Cerebellar nuclear complex (tissue), 1 donor: Measurements from ENCODE around the gene MARK2.

Source experiments
- DNase-seq, 2 experiments: peaks; one replicate each; lab custom pipeline; 2025; lab: John Stamatoyannopoulos, UW

MARK2 gene

DNA sequence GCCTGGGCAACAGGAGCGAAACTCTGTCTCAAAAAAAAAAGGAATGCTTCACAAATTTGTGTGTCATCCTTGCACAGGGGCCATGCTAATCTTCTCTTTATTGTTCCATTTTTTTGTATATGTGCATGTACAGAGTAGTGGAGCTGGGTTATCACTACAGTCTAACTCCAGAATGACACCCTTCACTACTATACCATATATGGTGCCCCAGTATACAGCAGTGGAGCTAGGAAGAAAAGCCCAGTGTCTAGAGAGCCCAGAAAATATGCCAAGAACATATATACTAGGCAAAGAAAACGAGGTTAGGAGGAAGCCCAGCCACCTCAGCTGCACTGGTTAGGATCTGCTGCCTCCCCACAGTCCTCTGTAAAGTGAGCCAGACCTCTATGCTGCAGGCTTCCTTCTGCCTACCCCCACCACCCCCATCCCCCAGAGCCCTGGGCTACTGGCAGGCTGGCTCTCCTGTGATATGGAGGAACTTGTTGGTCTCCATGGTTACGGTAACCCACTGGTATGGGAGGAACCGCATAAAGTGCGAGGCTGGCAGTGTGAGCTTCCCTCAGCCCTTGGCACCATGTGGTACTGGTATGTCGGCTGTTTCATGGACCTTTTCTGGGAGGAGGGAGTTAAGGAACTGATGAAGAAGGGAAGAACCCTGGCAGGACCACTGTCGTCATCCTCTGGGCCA lies 43.8 kb downstream of the MARK2 start:
- no peak for DNase-seq

DNA sequence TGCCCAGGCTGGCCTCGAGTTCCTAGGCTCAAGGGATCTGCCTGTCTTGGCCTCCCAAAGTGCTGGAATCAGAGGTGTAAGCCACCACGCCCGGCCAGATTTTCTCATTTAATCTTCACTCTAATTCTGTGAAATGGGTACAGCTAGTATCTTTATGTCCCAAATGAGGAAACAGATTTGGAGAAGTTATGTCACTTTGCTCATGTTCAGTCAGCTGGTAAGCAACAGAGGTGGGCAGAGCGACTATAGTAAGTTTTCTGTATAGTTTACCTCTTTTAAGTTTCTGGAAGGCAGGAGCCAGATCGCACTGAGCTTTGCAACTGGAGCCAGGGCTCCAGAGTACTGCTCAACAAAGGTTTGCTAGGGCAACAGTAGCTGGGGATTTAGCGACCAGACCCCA lies 44.9 kb downstream of the MARK2 start:
- DNase-seq, result no peak

DNA sequence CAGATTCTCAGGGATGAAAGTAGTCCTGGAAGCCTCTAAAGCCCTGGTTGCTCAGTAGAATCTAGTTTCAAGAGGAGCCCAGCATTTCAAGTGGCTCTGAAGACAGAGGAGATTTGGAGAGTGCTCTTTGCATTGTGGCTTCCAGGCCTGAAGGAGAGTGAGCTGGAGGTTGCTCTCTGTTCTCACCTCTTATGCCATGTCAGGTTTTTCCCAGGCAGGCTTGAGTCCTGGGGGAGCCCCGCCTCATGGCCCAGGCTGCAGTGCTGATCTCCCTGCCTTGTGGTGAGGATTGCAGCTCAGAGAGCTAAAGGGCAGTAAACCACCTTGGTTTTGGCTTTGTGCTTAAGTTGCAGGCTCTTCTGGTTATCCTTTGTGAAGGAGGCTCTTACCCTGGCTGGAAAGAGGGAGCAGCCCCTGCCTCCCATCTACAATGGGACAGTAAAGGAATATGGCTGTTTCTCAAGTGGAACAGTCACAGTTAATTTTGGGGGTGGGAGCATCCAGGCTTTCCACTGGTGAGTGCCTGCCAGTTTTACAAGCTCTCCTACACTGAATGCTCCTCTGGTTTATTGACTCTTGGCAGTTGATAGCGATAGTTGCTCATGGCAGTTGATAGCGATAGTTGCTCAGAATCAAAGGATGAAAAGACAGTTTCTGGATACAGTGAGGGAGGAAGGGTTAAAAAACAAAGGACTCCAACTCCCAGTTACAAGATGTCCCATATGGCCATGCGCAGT lies 45.5 kb downstream of the MARK2 start:
- no peak for DNase-seq

DNA sequence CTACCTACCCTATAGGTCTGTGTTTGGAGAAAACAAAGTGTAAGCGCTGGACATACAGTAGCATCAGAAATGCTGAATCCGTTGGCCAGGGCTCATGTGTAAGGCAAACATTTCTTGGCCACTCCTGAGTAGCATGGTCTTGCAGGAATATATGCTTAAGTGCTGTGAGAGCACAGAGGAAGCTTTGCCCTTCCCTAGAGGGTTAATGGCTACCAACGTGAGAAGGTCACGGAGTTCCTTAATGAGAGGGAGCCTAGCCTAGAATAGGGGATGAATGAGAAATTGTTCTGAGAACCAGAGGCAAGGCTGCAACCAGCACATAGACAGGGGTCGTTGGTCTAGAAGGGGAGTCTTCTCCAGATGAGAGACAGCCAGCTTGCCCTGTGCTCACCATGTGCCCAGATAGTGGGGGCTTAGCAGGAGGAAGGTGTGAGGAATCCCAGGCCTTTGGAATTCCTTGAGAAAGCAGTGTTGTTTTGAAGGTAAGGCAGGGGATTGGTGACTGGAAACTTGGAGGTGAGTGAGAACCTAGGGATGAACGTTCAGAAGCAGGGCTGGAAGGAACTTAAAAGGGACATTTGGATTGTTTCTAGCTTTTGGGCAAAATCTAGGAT lies 48.6 kb downstream of the MARK2 start:
- DNase-seq, result no peak

DNA sequence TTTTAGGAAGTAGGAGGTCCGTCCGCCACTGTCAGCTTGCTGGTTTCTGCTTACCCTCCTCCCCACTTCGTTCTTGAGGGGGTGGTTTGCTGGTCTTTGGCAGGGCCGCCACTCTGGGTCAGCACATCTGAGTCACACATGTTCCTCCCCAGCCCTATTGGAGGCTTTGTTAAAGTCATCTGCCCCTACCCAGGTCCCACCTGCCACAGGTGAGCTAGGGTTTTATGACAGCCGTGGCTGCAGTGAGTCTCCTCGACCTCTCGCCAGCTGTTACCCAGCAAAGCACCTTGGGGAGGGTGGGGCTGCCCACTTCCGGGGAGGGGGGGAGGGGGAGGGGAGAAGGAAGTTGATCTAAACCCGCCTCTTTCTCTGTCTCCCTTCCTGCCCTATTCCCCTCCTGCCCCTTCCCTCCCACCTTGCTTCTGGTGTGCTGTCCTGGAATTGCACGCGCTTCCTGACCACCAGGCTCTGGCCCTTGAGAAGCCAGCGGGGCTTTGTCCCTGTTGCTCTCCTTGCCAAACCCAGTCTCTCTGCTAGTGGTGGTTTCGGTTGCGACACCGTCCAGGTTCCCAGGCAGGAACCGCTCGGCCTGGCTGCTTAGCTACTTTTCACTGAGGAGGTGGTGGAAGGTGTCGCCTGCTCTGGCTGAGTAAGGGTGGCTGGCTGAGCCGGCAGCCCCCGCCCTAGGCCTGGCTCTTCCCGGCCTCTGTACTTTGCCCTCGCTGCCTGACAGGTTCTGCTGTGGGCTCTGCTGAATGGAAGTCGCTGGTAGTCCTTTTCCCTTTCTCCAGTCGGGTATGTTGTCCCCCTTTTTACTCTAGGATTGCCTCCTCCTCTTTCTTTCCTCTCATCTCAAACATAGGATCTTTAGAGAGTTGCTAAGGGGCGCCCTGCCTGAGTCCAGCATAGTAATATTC lies 49.5 kb downstream of the MARK2 start:
- DNase-seq, result no peak

DNA sequence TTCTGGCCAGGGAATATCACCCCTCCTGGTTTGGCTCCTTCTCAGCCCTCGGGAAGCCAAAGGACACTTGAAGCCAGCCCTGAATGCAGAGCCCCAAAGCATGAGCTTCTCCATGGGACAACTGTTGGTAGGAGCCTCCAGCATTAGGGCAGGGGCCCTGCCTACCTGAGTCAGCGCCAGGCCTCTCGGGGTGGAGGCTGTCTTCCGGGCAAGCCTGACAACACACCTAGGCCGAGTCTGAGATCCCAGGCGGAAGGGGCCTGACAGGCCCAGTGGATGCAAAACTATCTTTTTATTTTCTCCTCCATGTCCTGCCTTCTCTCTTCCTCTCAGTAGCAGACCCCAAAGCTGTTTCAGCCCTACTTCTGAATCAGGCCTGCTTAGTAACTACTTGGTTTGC lies 50.4 kb downstream of the MARK2 start:
- no peak for DNase-seq

DNA sequence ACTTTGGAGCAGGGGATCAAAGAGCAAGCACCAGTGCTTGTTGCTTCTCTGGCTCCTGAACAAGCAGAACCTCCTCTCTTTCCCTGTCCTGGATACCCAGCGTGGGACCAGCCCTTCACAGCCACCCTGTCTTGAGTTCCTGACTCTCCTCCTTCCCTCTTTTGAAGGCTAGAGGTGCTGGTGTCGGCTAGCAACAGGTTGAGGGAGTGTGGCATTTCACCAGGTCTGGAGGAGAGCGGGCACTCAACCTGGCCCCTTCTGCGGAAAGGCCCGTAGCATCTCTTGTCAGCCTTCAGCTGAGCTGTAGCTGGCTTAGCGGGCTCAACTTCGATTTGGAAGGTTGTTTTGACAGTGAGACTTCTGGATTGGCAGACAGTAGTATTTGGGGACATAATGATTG lies 51.5 kb downstream of the MARK2 start:
- no peak for DNase-seq

DNA sequence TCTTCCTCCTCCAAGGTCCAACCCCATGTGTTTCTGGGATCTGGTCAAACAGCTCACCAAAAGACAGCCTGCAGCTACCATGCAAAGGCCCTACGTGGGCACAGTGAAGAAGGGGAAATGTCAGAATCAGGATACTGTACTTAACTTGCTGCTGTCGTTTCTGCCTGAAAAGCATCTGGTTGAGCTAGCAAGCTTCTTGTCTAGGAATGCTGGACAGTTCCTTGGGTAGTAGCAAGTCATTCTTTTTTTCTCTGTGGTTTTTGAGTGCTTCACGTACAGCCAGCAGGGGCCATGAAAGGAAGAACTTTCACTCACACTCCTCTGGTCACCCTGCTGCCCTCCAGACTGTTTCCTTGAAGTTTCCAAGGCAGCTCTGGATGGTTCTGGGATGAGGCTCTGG lies 53.3 kb downstream of the MARK2 start:
- no peak for DNase-seq

DNA sequence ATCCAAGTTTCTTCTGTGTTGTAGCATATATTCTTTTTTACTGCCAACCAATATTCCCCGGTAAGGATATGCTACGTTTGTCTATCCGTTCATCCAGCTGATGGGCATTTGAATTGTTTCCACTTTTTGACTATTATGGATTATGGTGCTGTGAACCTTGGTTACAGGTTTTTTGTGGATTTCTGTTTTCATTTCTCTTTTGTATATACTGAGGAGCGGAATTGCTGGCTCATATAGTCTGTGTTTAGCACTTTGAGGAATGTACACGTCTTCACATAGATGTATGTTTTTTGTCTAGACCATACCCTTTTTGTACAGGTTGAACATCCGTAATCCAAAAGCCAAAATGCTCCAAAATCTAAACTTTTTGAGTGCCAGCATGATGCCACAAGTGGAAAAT lies 54.4 kb downstream of the MARK2 start:
- no peak for DNase-seq

DNA sequence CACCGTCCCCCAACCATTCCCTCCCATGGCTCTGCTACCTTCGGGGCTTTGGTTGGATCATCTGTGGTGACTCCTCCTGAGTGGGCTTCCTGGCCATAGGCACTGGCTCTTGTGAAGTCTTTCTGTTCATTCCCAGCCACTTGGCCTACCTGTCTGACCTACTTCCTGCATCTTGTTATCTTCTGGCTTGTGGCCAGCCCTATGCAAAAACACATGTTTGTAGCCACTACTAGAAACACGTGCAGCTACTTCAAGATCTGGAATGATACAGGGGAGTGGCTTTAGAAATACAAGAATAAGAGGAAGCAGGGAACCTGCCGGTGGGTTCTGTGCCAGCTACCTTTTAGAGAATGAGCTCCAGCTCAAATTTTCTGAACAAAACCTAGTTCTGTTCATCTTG lies 57.2 kb downstream of the MARK2 start:
- DNase-seq, result no peak

DNA sequence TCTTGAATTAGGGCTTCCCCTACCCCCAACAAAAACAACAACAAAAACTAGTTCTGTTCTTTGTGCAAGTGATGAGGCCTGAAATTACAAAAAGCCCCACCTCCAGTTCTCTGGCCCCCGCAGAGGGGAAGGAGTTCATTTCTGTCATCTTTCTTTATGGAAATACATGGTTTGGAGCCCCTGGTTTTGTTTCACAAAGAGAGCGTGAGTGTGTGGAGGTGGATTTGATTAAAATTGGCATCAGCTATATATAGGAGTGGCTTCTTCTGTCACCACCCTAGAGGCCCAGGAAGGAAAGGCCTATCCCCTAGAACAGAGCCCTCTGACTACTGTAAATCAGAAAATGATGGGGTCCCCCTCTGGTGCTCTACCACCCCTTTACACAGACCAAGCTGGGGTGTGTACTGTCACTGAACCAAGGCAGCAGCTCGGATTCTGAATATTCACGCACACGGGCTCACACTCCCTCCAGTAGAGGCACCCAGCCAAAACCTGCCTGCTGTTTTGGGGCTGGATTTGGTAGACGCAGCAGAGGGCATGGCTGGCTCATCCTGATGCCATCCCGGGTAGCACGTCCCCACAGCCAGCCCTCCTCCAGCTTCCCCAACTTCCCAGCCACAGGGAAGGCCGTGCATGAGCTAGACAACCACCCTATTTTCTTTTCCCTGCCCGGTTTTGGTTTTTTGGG lies 58.7 kb downstream of the MARK2 start:
- no peak for DNase-seq

DNA sequence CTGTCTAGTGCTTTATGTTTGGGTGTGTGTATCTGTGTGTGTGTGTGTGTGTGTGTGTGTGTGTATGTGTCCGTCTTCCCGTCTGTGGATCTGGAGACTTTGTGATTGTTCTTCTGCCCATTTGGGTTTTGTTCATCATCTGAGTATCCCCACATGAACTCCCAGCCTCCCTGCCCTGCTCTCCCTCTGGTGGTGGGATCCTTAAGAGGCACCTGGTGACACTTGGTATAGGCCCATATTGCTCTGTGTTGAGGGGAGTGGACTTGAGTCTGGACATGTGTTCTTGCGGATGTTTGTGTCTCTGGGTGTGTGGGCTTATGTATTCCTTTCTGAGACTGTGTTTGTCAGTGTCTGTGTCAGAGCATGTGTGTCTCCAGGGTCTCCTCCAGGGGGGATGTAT lies 62.8 kb downstream of the MARK2 start:
- no peak for DNase-seq

DNA sequence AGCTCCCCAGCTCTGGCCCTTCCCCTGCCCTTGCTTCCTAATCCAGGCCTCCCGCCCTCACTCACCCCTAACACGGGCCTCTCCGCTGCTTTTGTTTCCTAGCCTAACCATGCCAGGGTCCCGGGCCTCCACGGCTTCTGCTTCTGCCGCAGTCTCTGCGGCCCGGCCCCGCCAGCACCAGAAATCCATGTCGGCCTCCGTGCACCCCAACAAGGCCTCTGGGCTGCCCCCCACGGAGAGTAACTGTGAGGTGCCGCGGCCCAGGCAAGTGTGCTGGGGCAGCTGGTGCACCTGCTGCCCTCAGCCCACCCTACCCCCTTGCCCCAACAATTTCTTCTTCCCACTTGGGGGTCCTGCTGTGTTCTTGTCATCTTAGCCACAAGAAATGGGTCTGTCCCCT lies 65.0 kb downstream of the MARK2 start:
- no peak for DNase-seq

DNA sequence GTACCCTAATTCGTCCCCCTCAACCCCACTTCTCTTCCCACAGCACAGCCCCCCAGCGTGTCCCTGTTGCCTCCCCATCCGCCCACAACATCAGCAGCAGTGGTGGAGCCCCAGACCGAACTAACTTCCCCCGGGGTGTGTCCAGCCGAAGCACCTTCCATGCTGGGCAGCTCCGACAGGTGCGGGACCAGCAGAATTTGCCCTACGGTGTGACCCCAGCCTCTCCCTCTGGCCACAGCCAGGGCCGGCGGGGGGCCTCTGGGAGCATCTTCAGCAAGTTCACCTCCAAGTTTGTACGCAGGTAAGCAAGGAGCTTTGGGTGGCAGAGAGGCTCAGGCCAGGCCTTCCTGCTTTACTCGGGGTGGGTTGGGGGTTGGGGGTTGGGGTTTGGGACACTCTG lies 65.8 kb downstream of the MARK2 start:
- DNase-seq, result no peak

DNA sequence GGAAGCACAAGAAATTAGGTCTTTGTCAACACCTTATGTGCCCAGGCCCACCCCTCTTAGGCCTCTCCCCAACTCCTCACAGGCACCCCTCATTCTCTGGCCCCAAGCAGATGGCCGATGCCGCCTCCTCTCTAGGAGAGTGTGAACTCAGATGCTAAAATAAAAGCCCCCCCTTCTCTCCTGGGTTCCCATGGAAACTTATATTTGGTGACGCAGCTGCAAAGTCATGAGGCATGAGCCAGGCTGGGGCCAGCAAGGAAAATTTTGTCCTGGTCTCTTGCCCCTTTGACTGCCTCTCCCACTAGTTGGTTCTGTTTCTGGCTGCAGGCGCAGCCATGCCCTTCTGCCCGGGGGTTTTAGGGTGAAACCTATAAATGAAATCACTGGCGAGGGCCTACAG lies 66.3 kb downstream of the MARK2 start:
- no peak for DNase-seq

DNA sequence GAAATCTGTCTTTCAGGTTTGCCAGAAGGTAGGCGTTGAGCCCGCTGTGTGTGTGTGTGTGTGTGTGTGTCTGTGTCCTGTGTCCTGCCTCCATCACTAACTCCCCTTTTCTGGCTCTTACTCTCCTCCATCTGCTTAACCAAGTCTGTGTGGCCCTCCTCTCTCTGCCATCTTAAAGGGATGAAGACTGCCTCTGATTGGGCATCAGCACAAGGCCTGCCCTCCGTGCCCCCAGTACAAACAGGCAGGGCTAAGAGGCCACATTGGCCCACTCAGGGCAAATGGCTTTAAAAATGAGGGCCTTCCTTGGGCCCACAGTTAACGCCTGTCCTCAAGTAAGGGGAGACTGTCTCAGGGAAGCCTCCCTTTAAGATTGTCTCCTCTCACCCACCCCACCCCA lies 67.2 kb downstream of the MARK2 start:
- no peak for DNase-seq

DNA sequence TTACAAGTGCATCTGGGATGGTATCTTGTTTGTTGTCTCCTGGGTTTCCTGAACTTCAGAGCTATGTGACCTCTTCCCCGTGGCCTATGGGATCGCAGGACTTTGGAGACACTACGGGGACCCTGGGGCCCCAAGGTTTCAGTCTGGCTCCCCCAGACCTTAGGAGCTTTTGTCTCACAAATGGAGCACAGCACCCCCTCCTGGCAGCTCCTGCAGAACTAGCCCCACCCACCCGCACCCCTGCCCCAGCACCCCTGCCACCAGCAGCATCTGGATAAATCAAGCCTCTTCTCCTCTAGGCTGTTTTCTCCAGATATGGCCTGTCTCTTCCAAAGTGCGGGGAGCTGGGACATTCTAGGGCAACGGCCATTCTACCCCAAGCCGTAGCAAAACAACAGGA lies 67.7 kb downstream of the MARK2 start:
- DNase-seq, result no peak

DNA sequence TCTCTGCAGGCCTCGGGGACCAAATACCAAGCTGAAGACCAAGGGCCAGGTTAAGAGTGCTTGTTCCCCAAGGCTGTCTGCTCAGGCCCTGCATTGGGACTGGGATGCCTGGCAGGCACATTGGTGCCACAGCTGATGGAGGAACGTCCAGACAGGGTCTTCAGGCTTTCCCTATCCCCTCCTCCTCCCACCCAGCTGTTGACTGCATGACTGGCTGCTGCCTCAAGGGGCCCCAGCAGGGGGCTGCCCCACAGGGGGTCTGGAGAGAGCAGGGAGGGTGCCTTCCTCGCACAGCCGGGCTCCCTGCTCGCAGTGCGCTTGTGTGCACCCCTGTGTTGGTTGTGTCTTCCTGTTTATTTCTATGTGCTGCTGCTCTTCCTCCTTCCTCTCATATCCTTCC lies 68.2 kb downstream of the MARK2 start:
- no peak for DNase-seq

DNA sequence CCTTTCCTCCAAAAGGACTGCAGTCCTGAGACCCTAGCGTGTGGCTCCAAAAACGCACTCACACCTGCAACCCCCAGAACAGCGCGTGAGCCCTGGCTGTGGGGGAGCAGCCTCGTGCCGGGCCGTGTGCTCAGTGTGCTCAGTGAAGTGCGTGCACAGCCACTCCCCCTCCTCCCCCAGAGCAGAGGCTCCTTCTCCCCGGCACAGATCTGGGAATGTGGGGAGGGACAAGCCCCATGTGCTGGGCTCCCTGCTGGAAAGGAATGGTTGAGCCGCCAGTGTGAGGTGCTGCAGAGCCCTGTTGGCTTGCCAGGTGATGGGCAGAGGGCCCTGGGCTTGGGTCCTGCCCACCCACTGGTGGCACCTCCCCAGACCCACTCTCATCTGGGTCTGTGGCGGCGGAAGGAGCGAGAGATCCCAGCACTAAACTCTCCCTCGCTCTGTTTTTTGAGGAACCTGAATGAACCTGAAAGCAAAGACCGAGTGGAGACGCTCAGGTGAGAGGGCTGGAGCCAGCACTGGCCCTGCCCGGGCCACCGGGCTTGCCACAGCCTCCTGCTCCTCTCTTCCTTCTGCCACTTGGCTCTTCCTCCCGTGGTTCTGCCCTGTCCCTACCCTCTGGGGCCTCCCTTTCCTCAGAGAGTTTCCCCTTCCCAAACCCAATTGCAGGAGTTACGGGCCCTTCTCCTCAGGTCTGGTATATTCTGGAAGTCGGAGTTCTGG lies 69.1 kb downstream of the MARK2 start:
- DNase-seq, result no peak

DNA sequence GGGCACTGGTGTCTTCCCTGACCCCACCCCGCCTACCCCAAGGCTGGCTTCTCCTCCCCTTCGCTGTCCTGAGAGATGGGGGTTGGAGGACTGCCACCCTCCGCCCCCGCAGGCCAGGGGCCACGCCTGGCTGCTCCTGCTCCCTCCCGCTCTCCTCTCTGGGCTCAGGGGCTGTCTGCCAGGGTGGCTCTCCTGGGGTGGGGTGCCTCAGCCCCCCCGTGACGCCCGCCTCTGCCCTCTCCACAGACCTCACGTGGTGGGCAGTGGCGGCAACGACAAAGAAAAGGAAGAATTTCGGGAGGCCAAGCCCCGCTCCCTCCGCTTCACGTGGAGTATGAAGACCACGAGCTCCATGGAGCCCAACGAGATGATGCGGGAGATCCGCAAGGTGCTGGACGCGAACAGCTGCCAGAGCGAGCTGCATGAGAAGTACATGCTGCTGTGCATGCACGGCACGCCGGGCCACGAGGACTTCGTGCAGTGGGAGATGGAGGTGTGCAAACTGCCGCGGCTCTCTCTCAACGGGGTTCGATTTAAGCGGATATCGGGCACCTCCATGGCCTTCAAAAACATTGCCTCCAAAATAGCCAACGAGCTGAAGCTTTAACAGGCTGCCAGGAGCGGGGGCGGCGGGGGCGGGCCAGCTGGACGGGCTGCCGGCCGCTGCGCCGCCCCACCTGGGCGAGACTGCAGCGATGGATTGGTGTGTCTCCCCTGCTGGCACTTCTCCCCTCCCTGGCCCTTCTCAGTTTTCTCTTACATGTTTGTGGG lies 69.9 kb downstream of the MARK2 start:
- DNase-seq, result no peak
